SK-N-MC (cell line): Measurements from ENCODE around the gene FN1.
"Not testable (repeated sequence)": the region's sequence is repeated elsewhere in the genome, so short reads cannot be mapped to it uniquely, and the experiment has no call there.

ENCODE experiments used
- EZH2 ChIP-seq: fragments of 200-600 bp; sonication (generic); IDR thresholded peaks from one replicate; pipeline ENCODE4 v1.6.1; 2017; ENCODE audit warnings: antibody characterized with exemption
- POLR2AphosphoS5 ChIP-seq: IDR thresholded peaks from 2 replicates; pipeline ENCODE4 v1.6.1; 2012; ENCODE audit warnings: mild to moderate bottlenecking, low read depth, low read length, borderline replicate concordance

GRCh38 chr2:215410181-215410931 is 25.5 kb downstream of the FN1 start:
- TF ChIP-seq POLR2AphosphoS5, EZH2: not testable (repeated sequence)
